ENCODE results near the gene LY6G6F.

LY6G6F gene

GRCh38 chr6:31749301-31750036 is 42.8 kb downstream of the LY6G6F start:
- TF ChIP-seq ZFX (IDR thresholded peaks at IDR 0.05): no peak
- no peak for TF ChIP-seq CTCF (conservative IDR thresholded peaks at IDR 0.05)
- H3K27ac ChIP-seq: no peak overlapping the region

GRCh38 chr6:31750411-31751022 is 43.9 kb downstream of the LY6G6F start:
- no peak overlapping the region for H3K27ac ChIP-seq
- TF ChIP-seq ZFX (IDR thresholded peaks at IDR 0.05) (no peak), CTCF (conservative IDR thresholded peaks at IDR 0.05) (no peak)

- no peak overlapping the region for H3K27ac ChIP-seq
- TF ChIP-seq ZFX (IDR thresholded peaks at IDR 0.05): no peak
- no peak for TF ChIP-seq CTCF (conservative IDR thresholded peaks at IDR 0.05)
Observed at GRCh38 chr6:31752739-31753319, 46.2 kb downstream of the LY6G6F start.

GRCh38 chr6:31758281-31758680 is 51.6 kb downstream of the LY6G6F start:
- H3K27ac ChIP-seq: no peak overlapping the region
- no peak for TF ChIP-seq ZFX (IDR thresholded peaks at IDR 0.05)
- TF ChIP-seq CTCF (conservative IDR thresholded peaks at IDR 0.05): no peak
